ENCODE data around the gene PCGF1.

- no peak for TF ChIP-seq POLR2AphosphoS5 (IDR thresholded peaks at IDR 0.05)
- no peak for TF ChIP-seq CTCF (IDR thresholded peaks at IDR 0.05)
- TF ChIP-seq POLR2A (IDR thresholded peaks at IDR 0.05) = no peak
These were observed 528 bp upstream of the PCGF1 start for GRCh38 chr2:74507926-74508520.
